ENCODE results near the gene GDPD3. TPM values are rescaled to one million over a fixed set of nuclear protein-coding genes. Genes with fewer than 3 reads are reported as not detected.
A peak's percentile ranks its signal among the peaks of the same experiment; 100 is the strongest.

The GDPD3 gene
- total and polyA plus RNA-seq, 2 of the 13 experiments (the other 11 are each of a cell fraction or from before 2014, with no cell fraction given), result 18.7 to 20.6 TPM

DNA sequence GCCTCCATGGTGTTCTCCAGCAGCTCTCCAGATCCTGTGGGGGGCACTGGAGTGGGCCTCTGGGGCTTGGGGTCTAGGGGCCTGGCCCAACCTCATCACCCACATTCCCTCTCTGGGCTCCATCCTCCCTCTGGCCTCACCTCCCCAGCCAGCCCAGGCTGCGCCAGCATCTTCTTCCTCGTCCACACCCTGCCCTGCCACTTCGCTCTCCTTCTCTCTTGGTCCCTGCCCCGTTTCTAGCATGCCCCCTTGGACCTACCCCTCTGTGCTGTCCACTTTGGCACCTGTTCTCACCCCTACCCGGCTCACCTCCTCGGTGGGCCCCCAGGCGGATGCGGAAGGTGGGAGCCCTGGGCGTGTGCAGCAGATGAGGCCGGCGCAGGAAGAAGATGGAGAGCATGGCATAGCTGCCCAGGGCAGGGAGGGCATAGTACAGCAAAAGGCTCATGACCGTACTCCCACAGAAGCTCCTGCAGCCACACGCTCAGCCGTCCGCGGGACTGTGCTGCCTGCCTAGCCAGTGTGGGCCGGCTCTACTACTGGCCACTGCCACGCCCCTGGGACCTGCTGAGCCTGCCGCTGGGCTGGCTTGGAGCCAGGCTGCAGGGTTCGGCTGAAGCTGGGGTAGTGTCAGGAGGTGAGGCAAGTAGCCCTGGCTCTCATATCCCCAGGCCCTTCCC lies at the start of gene GDPD3 (continued):
- TF ChIP-seq, protein P1, sequence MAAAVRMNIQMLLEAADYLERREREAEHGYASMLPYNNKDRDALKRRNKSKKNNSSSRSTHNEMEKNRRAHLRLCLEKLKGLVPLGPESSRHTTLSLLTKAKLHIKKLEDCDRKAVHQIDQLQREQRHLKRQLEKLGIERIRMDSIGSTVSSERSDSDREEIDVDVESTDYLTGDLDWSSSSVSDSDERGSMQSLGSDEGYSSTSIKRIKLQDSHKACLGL (CRISPR knock-in tag; IDR thresholded peaks at IDR 0.05), result no peak
- TF ChIP-seq PHF8 (CRISPR knock-in tag; IDR thresholded peaks at IDR 0.05), result no peak
- TF ChIP-seq ZC3H4 (CRISPR knock-in tag; IDR thresholded peaks at IDR 0.05; ENCODE audit: borderline replicate concordance), result no peak
- TF ChIP-seq SCMH1 (CRISPR knock-in tag; IDR thresholded peaks at IDR 0.05; ENCODE audit: borderline replicate concordance), result no peak
- TF ChIP-seq SAFB2 (CRISPR knock-in tag; IDR thresholded peaks at IDR 0.05; ENCODE audit: borderline replicate concordance, low read depth), result no peak
- TF ChIP-seq CHD4 (IDR thresholded peaks at IDR 0.05; ENCODE audit: borderline replicate concordance, low read length), result peak; percentile 52; the same call in 1 of the 2 replicates
- no peak for TF ChIP-seq ZMYM2 (CRISPR knock-in tag; IDR thresholded peaks at IDR 0.05)
- no peak for TF ChIP-seq PHB2 (IDR thresholded peaks at IDR 0.05; ENCODE audit: partially characterized antibody)
- no peak for TF ChIP-seq GTF3A (CRISPR knock-in tag; conservative IDR thresholded peaks at IDR 0.05)
- no peak for TF ChIP-seq ZFP82 (CRISPR knock-in tag; IDR thresholded peaks at IDR 0.05; ENCODE audit: borderline replicate concordance)
- no peak; the same call in 1 of the 2 replicates for TF ChIP-seq ZNF160 (CRISPR knock-in tag; IDR thresholded peaks at IDR 0.05)
- TF ChIP-seq FOSL2 (CRISPR knock-in tag; IDR thresholded peaks at IDR 0.05), result no peak
- TF ChIP-seq ZMYM3 (CRISPR knock-in tag; IDR thresholded peaks at IDR 0.05), result no peak; the same call in 1 of the 2 replicates
- 0 out of 2 replicates have a peak, but pooled peaks have one; percentile 5 for TF ChIP-seq ZFP1 (CRISPR knock-in tag; IDR thresholded peaks at IDR 0.05)
- TF ChIP-seq, protein P2, sequence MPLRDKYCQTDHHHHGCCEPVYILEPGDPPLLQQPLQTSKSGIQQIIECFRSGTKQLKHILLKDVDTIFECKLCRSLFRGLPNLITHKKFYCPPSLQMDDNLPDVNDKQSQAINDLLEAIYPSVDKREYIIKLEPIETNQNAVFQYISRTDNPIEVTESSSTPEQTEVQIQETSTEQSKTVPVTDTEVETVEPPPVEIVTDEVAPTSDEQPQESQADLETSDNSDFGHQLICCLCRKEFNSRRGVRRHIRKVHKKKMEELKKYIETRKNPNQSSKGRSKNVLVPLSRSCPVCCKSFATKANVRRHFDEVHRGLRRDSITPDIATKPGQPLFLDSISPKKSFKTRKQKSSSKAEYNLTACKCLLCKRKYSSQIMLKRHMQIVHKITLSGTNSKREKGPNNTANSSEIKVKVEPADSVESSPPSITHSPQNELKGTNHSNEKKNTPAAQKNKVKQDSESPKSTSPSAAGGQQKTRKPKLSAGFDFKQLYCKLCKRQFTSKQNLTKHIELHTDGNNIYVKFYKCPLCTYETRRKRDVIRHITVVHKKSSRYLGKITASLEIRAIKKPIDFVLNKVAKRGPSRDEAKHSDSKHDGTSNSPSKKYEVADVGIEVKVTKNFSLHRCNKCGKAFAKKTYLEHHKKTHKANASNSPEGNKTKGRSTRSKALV (CRISPR knock-in tag; IDR thresholded peaks at IDR 0.05), result no peak
- TF ChIP-seq MXI1 (IDR thresholded peaks at IDR 0.05; ENCODE audit: borderline replicate concordance, low read depth, low read length), result no peak
- peak; percentile 44; the same call in 1 of the 2 replicates for TF ChIP-seq ZMAT3 (CRISPR knock-in tag; conservative IDR thresholded peaks at IDR 0.05)

Data from HepG2 (cell line).